ENCODE data around the gene CREB3L4.
"Not testable (repeated sequence)": the region's sequence is repeated elsewhere in the genome, so short reads cannot be mapped to it uniquely, and the experiment has no call there.

The CREB3L4 gene

DNA sequence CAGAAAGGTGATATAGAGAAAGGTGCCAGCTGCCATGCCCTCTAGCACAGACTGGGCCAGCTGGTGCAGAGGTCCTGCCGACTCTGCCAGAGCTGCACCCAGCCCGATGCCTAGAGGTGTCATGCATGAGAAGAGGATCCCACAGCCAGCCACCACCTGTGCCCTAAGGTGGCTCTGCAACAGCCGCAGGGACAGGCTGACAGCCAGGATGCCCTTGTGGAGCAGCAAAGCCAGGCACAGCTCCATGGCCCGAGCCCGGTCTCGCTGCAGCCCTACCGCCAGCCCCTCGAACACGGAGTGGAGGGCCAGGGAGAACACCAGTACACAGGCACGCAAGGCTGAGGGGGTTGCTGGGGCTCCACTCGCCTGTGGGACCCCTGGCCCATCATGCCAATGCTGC is 7.5 kb upstream of the CREB3L4 start:
- no peak for DNase-seq

DNA sequence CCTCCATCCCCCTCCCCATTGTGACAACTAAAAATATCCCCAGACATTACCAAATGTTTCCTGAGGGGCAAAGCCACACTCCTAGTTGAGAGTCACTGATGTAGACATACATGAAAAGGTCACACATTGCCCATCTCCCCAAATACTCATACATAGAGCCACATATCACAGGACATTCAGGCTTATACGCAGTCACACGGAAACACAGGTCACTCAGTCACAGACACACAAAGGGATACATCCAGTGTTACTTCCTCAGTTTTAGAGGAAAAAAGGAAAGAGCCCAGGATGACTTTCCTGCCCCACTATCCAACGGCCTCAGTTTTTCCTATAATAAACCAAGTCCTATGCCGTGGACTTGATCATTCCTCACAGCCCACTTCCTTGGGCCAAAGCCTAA is 6.3 kb upstream of the CREB3L4 start:
- no peak for DNase-seq

DNA sequence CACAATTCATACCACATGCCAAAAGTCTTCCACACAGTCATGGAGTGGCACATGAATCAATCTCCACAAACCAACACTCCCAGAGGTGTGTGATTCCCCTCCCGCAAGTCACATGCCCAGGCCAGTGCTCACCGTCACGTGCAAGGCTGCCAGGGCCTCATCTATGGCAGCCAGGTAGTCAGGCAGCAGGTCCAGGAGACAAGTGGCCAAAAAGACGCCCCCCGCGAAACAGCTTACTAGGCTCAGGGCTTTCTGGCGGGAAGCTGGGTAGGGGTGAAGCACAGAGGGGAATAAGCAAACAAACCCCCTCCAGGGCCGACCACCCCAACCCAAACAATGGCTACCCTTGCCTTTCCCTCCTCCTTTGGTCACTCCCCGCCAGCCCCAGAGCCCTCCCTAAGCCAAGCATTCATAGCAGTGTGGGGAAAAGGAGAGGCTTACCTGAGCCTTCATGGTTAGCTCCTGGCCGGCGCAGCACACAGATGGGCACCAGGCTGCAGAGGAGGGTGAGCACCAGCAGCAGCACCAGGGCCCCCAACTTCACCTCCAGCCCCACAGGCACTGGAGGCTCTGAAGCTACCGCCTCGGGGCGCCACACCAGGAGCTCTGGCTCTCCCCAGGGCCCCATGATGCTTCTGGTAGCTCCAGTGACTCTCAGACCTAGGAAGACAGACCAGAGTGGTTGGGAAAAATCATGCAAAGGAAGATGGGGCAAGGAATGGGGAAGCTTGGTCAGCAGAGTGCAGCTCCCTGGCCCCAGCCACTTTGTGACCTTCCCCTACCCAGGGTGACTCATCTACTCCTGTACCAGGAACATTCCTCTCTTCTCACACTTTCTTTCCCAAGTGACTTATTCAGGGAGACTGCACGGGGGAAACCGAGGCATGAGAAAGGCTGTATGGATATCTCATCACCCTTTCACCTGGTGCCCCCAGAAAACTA is 5.3 kb upstream of the CREB3L4 start:
- DNase-seq, result no peak

DNA sequence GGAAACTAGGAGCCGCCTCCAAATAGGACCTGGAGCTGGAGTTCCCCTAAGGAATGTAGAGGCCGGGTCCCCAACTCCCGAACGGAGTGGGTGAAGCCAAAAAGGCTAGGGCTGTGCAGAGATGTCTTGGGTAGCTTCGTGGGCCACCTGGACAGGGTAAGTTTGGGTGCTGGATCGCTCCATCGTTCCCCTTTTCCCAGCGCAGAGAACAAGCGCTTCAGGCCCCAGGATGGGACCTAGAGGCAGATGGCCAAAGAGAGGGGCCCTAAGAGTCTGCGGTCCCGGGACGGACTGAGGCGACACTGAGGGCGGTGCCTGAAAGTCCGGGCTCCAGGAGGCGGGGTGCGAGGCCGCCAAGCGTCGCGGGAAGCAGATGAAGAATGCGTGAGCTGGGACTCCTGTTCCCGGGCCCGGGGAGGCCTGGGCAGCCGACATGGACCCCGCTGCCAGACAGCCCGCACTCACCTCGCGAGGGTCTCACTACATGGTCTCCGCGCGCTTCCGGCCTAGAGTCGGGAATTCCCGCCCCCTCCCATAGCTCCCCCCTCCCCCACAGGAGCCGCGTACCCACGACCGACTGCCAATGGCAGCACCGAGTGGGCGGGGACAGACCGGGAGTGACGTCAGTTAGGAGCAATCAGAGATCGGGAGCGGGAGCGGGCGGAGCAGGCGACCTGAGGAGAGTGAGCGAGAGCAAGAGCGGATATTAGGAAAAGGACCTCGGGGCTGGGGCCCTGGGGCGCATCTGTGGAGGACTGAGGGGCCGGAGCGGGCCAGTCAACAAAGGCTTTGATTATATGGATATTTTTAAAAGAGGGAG is 4.5 kb upstream of the CREB3L4 start, which contains the start of gene SLC39A1:
TSS of gene SLC39A1 (minus strand) at position 508 of the 820 bp plus-strand sequence. CDS start 822 bp downstream, outside the sequence.
- DNase-seq, result peak; percentile 94

DNA sequence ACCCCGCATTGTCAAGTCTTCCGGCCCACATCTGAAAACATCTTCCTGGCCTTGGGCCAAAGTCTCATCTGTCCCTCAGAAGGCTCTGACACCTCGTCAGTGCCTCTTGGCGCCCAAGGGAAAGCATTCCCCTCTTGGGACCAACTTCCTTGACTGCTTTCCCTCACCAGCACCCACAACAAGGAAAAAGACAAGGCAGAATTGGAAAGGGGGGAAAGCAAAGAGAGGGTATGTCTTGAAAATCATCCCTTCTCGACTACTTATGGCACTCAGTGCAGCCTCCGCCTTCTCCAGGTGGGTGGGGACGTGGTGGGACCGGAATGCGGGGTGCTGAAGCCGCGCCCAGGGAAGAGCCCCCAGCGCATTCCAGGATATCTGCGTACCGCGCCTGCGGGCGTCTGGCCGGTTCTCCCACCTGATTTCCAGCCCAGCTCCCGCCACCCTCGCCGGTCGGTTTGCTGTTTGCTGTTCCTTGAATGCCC is 3.8 kb upstream of the CREB3L4 start:
- DNase-seq, result no peak

DNA sequence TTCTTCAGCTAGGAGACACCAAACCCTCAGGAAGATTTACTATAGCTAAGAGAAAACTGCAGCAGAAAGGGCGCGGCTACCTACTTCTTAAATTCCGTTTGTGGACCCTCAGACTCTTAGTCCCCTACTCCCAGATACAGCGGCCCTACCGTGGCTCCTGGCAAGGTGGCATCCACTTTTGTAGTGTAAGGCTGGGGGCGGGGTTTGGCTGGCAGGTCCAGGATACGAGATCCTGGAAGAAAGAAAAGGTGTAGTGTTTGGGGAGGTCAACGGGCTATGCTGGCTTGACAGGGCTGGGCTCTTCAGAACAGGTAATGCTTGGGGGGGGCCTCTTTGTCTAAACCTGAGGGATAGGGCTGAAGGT is 280 bp downstream of the CREB3L4 start:
- no peak for DNase-seq

DNA sequence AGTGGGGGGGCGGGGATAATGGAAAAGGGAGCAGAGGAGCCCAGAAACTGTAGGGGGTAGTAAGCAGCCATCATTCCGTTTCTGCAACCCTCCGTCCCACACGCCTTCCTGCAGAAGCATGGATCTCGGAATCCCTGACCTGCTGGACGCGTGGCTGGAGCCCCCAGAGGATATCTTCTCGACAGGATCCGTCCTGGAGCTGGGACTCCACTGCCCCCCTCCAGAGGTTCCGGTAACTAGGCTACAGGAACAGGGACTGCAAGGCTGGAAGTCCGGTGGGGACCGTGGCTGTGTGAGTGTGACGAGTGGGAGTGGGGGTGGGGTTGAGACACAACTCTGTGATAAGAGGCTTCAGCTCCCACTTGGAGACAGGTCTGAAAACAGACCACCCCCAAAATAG is 706 bp downstream of the CREB3L4 start:
- DNase-seq, result no peak

DNA sequence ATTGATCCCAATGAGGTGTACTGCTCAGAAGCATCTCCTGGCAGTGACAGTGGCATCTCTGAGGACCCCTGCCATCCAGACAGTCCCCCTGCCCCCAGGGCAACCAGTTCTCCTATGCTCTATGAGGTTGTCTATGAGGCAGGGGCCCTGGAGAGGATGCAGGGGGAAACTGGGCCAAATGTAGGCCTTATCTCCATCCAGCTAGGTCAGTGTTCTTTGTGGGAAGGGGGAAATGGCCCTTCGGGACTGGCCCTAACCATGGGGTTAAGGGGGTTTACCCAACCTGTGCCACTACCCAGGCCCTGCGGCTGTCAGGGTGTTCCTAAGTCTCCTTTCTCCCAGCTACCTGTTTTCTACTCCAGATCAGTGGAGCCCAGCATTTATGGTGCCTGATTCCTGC is 1.3 kb downstream of the CREB3L4 start:
- no peak for DNase-seq

DNA sequence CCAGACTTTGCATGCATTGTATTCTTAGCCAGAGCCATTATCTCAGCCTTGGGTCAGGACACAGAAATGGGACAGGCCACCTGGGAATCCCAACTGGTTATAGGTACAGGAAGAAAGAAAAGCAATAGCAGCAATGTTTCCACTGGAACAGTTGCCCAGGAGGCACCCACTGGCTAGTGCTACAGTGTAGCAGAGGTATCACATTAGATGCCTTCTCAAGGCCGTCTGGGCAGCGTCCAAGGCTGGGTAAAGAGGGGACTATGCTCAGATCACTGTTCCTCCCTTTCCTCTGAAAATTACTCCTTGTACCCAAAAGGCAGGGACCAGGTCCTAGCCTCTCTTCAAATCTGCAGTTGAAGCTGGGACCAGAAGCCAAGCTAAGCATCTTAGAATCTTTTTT is 2.6 kb downstream of the CREB3L4 start:
- no peak for DNase-seq

DNA sequence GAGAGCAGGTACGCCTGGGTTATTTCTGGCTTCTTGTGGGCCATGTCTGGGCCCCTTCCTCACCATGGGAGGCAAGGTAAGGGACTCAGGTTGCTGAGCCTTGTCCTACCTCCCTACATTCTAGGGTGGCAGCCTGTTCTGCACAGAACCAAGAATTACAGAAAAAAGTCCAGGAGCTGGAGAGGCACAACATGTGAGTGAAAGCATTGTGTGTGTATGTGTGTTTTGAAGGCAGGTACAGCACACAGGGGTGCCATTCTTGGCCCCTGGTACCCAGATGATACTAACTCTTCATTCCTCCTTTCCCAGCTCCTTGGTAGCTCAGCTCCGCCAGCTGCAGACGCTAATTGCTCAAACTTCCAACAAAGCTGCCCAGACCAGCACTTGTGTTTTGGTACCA is 5.4 kb downstream of the CREB3L4 start:
- DNase-seq, result no peak

DNA sequence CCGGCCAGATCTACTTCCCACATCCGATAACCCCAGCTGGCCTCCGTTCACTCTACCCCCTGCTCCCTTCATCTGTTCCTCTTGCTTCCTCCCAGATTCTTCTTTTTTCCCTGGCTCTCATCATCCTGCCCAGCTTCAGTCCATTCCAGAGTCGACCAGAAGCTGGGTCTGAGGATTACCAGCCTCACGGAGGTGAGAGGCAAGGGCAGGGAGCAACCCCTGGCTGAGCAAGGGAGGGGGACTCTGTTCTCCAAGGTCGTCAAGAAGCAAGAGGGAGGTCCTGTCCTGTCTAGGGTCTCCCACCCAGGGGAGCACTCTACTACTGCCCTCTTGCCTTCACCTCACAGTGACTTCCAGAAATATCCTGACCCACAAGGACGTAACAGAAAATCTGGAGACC is 5.8 kb downstream of the CREB3L4 start:
- DNase-seq, result no peak

DNA sequence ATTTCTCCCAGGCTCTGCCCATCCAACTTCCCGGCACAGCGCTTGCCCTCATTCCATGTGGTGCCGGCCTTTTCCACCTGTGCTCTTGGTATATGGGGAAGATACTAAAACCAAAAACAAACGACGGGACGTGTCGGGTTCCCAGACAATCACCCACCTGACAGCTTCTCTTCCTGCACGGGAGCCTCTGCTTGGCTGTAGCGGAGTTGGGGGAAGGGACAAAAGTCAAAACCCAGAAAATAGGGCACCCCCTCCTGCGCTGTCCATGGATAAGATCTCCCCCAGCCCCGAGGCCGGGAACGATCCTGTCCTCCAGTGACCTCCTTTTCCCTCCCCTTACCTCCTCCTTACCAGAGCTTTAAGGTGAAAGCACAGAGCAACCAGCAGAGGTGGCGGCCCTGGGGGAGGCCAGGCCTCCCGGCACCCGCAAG is 9.1 kb downstream of the CREB3L4 start:
- no peak for DNase-seq

DNA sequence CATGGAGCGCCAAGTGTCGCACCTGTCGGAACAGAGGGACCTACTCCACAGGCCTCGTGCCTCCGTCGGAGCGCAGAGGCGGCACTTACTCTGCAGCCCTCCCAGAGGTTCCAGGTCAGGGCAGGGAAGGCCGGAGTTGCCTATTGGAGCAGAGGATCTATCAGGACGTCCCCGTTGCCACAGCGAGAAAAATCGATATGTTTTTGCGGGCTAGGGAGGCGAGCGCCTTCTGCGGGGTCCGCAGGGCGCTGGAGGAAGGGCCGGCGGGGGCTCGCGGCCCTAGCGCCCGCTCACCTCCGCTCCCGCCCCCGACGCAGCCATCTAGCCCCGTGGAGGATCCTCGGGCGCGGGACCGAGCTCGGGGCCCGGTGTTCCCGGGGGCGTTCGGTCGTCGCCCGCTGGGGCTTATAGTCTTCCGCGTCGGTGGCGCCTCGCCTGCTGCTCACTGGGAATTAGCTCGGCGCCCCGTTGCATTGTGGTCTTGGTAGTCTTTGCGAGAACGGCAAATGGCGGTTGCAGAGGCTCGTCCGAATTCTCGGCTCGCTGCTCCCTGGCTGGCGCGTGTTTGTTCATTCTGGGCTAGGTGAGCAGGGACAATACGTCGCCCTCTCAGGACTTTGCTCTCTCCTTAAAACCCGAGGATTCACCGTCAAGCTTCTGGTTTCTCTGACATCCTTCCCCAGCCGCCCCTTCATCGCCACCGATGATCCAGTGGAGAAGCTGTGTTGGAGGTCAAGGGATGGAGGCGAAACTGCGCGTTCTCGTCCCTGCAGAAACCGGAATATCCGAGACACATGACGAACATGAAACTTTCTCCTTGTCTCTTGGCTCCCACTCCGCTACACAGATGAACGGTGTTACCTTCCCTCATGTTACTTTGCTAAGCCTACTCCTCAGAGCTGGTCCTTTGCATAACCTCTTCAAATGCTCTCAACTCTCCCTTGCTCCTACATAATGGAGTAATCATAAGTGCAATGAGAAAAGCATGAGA is 9.8 kb downstream of the CREB3L4 start, which contains the start of gene JTB:
TSS of gene JTB (minus strand) at position 425 of the 991 bp plus-strand sequence. CDS start at position 3, 422 bp downstream.
- DNase-seq, result peak; percentile 85

DNA sequence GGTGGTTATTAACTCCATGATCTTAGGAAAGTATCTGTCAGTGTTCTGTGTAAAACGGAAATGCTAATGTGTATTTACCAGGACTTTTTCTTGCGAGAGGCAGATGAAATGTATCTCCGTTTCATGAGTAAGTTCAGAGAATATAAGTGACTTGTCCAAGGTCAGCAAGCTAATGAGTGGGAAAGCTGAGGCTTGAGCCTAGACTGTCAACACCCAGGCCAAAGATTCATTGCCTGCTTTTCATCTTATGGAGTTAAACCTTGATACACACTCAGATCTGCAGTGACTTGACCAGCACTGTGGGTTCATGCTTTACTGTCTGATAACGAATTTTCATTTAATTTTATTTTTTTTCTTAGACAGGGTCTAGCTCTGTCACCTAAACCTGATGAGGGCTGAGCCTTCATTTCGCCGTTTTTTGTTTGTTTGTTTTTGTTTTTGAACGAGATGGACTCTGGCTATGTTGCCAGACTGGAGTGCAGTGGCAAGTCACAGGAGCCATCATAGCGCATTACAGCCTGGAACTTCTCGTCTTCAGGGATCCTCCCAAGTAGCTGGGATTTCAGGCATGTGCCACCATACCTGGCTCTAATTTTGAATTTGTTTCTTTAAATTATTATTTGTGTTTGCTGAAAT is 10.7 kb downstream of the CREB3L4 start:
- no peak for DNase-seq

DNA sequence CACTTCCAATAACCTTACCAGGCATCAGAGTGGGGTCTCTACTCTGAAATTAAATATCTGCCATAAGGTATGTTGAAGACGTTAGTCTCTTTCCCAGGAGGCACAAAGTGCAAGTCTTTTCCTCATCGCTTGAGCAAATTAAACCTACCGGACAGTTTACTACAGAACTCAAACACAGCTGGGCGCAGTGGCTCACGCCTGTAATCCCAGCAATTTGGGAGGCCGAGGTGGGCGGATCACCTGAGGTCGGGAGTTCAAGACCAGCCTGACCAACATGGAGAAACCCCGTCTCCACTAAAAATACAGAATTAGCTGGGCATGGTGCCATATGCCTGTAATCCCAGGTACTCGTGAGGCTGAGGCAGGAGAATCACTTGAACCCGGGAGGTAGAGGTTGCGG is 11.4 kb downstream of the CREB3L4 start:
- not testable (repeated sequence) for DNase-seq

DNA sequence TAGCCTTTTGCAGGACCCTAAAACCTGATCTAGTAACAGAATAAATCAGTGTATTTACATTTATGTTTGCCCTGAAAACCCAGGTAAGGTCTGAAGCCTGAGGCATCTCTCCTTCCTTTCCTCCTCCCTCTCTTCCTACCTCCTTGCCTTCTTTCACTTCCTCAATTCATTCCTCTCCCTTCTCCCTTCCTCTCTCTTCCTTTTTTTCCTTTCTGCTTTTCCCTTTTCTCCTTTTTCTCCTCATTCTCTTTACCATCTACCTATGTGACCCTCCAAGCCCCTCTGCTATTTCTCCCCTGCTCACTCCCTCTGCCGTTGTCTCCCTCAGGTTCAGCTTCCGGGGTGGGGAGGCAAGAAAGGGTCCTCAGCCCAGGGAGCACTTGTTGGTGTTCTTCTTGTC is 14.0 kb downstream of the CREB3L4 start:
- DNase-seq, result not testable (repeated sequence)

DNA sequence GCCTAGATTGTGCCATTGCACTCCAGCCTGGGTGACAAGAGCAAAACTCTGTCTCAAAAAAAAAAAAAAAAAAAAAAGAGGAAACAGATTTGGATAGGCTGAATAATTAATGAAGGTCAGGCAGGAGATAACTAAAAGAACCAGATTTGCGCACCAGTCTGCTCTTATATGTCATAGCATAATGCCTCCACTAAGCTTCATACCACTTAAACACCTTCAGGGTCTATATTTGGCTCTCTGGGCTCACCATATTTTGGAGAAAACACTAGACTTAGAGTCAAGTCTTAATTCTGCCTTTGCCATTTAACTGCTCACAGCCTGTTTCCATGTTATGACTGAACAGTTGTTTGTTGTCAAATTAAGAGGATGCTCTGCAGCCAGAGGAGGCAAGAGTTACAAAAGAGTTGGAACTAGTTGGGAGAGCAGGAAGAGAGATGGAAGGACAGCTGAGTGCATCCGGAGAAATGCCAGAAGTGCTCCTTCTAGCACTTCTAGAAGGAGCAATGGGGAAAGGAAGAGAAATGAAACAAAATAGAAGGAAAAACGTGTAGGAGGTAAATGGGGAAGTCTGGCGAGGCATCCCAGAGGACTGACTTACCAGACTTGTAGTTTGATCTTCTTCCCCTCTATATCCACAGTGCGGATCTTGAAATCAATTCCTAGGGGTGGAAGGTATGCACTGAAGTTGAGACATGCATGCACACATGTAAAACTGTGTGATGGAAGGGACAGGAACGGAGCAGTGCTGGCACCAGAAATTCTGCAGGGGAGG is 16.6 kb downstream of the CREB3L4 start:
- no peak for DNase-seq

DNA sequence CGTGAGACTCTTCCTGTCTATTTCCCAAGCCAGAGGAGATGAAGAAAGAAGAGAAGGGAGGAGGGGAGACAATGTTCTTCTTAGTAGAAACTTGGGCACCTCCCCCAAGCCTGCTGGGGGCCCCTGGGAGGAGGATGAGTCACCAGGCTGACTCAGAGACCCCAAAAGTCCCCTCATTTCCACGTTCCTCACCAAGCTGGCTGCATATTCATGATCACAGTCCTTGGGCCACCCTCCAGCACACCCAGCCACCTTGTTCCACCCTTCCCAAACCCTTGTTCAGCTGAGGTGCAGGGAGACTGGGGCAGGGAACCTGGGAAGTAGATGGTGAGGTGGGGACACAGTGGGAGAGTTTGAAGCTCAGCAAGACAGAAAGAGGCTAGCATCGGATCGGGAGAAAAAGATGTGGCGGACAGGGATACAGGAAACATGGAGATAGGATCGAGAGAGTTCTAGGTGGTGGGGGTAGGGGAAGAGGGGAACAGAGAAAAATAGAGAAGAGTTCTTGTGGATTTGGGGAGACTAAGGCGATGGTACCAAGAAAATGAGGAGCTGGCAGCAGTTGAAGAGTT is 17.7 kb downstream of the CREB3L4 start:
- DNase-seq, result no peak

DNA sequence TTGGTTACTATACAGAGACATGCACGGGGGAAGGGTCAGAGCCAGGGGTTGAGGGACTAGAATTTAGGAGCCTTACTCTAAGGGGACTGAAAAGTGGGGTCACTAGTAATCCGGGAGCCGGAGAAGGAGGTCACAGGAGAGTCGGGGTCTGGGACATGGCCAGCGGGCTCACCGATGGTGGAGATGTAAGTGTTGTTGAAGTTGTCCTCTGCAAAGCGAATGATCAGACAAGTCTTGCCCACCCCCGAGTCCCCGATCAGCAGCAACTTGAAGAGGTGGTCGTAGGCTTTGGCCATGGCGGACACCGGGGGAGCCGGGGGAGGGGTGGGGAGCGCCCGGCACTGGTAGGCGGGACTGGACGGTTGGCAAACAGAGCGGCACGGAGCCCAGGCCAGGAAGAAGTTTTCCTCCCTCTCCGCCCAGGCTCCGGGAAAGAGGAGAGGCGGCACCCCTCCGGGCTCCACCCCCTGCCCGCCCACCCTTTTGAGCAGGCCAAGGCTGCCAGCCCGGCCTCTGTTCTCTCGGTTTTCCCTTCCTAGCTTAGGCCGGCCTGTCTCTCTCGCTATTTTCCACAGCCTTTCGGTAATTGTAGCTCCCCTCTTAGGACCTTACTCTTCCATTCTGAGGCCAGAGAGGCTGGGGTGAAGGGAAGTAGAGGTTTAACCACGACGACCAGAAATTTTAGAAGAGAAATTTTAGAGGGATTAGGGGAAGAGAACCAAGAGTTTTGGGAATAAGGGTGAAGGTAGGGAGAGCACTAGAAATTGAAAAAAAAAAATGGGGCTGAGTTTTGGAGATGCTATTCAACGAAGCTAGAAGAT is 18.4 kb downstream of the CREB3L4 start, which contains the start of gene RAB13:
TSS of gene RAB13 (minus strand) at position 399 of the 821 bp plus-strand sequence. CDS start at position 296, 103 bp downstream.
- no peak for DNase-seq
